Measurements from ENCODE around the gene MRPL36.
A peak's percentile ranks its signal among the peaks of the same experiment; 100 is the strongest.
"Not testable (repeated sequence)": the region's sequence is repeated elsewhere in the genome, so short reads cannot be mapped to it uniquely, and the experiment has no call there.

The MRPL36 gene

DNA sequence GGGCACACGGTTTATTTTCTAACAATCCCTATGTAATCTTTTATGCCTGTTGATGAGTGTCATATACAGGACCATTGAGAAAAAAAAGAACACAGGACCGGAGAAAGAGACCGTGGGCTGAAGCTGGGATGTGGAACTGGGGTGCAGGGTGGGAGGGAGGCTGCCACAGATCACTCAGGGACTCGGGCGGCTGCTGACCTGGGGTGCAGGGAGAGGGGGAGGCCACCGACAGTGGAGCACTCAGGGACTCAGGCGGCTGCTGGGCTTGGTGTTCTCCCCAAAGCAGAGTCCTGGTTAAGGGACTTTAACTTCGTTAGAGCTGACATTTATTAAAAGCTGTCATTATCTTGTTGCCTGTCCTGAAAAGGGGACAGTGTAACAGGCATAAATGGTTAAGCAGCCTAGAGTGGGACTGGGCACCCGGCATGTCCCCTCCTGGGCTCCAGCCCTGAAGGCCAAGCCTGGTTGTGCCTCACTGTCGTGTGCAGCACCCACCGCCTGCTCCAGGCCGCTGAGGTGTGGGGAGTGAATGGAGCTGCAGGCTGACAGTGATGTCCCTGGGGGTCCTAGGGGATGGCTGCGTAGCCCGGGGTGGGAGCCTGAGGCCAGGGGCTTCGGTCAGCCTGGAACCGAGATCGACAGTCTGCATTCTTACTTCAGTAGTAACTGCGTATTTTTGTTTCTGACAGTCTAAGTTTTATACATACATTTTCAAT, 15.6 kb upstream of the MRPL36 start:
- no peak for DNase-seq (ENCODE audit: low spot score)

DNA sequence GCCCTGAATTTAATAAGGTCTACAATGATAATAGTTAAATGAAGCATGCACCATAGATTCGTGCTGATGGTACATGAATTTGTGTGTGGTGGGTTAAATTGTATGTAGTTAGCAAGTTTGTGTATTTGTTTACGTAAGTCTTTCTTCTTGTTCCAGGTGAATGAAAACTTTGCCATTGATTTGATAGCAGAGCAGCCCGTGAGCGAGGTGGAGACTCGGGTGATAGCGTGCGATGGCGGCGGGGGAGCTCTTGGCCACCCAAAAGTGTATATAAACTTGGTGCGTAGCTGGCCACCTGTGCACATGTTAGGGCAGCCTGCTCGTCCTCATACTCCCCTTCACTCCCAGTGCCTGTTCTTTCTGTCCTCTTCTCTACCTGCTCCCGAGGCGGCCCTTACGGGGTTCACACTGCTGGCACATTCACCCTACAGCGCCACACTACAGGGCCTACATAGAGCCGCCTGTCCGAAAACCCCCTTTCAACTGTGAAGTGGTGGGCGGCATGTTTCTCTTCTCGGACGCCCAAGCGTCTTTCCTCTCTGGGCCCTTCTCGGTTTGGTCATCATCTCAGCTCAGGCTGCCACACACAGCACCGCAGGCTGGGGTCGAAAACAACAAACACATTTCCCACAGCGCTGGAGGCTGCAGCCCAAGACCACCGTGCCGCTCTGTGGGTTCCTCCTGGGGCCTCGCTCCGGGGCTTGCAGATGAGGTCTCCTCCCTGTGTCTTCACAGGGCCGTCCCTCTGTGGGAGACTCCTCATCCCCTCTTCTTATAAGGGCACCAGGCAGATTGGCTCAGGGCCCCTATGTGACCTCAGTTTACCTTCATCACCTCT, 14.8 kb upstream of the MRPL36 start:
- no peak for DNase-seq (ENCODE audit: low spot score)

DNA sequence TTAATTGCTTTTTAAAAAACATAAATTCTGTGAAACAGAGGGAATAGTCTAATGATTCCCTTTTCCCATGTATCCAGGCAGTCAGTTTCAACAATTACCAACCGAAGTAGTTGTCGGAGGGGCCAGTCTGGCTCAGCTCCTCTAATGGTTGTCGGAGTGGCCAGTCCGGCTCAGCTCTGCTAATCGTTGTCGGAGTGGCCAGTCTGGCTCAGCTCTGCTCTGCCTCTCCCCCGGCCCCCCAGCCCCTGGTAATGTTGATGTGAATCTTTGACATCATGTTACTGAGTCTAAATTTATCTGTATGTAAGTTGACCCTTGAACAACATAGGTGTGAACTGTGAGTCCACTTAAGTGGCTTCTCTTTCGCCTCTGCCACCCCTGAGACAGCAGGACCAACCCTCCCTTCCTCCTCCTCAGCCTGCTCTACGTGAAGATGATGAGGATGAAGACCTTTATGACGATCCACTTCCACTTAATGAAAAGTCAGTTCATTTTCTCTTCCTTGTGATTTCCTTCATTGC, 11.0 kb upstream of the MRPL36 start:
- no peak for DNase-seq (ENCODE audit: low spot score)

DNA sequence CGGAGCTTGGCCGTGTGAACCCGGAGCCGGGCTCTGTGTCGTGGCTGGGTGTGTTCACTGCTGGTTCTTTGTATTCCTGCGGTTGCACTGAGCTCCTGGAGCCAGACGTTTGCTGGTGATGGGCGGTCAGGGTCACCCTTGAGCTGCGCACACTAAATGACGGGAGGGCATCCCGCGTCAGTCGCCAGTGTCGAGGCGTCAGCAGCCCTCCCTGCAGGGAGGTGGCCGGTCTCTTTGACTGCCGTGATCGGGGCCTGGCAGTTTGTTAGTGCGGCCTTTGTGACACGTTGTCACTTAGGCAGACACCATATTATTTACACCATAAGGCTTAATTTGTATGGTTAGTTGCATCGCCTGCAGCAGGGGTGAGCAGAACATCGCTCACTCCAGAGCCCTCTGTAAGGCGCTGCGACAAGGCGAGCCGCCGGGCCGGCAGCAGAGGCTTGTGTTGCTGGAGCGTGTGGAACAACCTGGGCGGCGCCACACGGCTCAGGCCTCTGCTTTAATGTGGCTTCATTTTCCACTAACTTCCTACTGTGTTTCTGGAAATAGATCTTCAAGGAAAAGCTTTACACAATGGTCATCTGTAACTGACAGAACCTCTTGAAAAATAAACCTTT, 9.9 kb upstream of the MRPL36 start:
- DNase-seq (ENCODE audit: low spot score): no peak

DNA sequence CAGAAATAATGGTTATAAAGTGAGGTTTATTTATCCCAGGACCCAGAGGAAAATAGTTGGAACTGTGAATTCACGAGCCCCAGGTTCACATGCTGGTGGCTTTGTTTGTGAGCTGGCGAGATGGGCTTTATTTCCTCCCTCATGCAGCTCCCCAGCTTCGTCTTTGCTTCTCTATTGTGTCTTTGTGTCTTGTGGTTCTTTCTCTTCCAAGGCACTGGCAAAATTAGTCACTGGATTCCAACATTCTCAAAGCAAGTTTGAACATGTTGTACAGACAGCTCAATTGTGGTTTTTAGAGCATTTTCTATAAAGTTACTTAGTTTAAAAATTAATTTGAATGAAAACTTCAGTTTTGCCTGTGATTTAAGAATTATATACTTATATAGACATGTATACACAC, 8.8 kb upstream of the MRPL36 start:
- DNase-seq (ENCODE audit: low spot score): no peak

DNA sequence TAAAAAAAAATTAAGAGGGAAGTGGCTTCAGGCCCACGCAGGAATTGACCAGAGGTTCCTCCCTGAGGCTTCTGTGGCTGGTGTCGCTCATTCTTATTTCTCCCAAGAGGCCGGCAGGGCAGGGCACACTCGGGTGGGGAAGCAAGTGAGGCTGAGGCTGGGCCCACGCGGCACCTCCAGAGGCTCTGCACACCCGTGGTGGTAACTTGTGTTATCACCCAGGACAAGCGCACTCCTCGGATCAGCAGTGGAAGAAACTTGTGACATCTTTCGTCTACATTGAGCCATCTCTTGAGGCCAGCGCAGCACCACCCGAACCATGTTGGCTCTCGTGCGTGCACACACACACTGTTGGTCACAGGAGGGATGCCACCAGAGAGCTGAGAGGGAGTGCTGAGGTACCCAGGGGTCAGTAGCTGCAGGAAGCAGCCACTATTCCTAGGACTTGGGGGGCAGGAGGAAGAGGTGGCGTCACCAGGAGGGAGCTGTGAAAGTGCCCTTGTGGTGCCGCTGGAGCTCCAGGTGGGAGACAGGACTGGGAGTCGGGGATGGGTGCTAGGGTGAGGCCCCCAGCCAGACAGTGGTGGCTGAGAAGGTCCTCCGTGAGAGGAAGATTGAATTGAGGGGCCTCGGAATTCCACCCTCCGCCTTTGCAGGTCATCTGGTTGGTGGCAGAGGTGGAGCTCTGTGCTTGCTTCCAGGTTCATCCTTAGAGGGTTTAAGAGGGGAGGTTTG, 8.0 kb upstream of the MRPL36 start:
- DNase-seq (ENCODE audit: low spot score): no peak

DNA sequence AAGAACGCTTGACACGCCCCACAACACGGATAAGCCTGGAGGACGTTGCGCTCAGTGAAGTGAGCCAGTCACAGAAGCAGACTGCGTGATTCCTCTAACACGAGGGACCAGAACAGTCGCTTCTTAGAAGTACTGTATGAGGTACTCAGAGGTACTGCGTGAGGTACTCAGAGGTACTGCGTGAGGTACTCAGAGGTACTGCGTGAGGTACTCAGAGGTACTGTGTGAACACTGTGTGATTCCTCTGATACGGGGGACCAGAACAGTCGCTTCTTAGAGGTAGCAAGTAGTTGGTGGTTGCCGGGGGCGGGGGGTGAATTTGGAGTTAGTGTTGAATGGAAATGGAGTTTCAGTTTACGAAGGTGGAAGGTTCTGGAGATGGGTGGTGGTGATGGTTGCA, 7.3 kb upstream of the MRPL36 start:
- DNase-seq (ENCODE audit: low spot score): no peak

DNA sequence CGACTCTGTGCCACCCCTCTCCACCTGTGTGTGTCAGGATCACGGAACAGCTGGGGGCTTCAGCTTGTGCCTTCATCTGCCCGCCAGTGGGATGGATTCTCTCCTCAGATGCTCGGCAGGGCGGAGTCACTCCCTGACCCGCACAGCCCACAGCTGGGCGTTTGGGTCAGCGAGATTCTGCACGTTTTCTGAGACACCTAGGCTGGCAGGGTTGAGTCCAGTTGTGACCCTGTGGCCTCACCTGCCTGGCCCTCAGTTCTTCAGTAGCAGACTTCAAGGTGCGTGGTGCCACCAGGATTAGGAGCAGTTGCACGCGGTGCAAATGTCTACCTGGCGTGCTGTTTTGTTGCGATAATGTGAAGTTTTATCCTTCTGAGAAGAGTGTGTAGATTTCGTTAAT, 6.6 kb upstream of the MRPL36 start:
- no peak for DNase-seq (ENCODE audit: low spot score)

DNA sequence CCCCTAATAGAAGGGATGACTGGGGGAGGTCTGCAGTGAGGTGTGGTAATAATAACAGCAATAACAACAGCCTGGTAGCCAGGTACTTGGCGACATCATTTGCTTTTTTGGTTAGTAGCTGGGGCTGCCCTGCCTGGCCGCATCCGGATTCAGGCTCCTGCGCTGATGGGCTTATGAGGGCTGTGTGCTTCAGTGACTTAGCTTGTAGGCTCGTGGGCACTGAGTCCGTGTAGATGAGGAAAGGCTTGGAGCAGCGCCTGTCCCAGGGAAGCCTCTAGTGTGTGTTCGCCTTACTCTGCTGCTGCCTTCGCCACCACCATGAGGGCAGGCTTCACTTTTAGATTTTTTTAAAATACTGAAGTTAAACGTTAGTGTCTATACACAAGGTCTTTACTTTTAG, 6.1 kb upstream of the MRPL36 start:
- no peak for DNase-seq (ENCODE audit: low spot score)

DNA sequence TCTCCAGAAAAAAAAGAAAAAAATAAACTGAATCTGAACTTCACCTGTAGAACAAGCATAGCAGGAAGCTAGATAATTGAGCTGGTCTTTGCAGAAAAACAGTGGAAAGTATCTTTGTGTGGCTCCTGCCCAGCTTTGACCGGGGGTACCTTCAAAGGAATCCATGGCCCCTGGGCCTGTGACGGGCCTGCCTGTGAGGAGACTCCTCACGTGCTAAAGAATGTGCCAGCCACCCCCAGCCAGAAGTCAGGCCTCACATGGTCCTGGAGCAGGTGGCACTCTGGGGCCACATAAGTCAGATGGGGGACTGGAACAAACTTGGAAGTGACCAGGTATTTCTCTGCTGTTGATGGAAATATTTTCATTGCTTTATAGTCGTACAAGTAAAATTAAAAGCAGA, 5.7 kb upstream of the MRPL36 start:
- no peak for DNase-seq (ENCODE audit: low spot score)

DNA sequence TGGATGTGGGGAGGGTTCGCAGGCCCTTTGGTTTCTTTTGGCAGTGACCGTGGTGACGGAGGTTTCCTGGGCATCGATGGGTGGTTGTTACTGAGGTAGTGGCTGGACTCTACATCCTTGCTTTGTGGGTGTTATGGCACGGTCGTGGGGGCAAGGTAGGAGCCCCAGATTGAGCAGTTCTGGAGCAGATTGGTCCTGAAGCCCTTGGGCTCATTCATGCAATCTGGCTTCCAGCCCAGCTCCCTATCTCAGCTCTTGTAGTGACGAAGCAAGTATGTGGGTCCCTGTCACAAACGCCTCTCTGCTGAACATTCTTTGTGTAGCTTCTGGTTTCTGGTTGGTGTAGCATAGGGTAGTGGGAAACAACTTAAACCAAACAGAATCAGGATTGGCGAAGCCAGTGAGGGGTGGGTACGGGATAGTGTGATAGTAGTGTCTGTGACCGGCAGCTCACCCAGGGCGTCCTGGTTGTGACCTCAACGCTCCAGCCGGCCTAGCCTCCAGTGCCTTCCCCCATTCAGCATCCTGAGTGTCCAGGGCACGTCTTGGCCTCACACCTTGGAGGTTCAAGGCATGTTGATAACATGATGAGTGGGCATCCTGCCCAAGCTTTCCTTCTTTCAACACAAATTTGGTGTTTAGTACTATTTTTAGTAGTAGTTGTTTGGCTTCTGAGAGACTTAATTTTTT, 4.5 kb upstream of the MRPL36 start:
- DNase-seq (ENCODE audit: low spot score): no peak

DNA sequence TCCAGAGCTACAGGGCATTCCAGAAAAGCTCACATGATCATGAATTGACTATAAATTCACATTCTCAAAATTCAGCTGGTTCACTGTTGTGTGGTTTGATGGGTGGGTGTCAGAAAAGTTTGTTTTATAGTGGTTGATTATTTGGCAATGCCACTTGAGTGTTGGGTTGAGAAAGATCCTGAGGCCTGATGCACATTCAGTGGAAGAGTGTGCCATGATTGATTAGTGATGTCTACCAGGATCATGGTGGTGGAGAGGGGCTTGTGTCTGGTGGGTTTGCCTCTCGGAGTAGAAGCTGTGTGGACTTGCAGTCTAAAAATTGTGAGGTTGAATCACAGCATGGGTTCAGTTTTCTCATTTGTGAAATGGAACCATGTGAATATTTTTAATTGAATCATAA, 3.6 kb upstream of the MRPL36 start:
- no peak for DNase-seq (ENCODE audit: low spot score)

DNA sequence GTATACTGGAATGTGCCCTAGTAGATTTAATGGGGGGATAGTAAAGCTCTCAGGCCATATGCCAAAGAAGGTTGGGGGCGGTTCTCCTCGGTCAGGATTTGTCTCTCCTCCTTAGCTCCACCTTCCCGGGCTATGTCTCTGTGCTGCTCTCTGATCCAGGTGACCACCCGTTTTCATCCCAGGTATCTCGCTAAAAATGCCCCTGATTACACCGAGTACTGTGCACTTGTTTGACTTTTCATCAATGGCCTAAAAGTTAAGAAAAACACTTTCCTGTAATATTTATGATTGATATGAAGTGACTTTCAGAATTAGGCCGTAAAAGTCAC, 2.3 kb upstream of the MRPL36 start:
- no peak for DNase-seq (ENCODE audit: low spot score)

DNA sequence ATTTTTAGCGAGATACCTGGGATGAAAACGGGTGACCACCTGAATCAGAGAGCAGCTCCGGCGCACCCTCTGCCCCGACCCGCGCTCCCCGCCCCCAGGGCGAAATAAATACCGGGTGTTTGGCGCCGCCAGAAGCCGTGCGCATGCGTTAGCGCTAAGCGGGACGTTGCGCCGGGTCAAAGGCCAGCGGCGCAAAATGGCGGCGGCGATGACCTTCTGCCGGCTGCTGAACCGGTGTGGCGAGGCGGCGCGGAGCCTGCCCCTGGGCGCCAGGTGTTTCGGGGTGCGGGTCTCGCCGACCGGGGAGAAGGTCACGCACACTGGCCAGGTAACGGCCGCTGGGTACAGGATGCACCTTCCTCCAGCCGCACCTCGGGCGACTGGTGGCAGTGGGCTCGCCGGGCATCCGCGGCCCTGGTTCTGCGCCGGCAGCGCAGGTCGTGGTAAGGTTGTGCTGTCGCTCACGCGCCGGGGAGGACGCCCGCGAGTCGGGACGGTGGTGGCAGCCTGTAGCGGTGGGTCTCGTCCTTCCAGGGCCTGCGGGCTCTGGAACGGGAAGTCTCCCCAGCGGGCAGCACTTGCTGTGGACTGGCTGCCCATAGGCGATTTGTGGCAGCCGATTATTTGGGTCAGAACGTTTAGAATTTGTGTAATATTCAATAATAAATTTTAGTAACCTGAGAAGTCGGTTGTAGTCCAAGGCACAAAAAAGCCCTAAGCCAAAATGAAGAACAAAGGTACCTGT, 1.8 kb upstream of the MRPL36 start, which contains the start of gene NDUFS6:
Gene NDUFS6, plus strand, starts transcription at position 186 of the 745 bp plus-strand sequence. Its CDS starts 11 bp downstream, at position 197.
- peak; percentile 86 for DNase-seq (ENCODE audit: low spot score)

DNA sequence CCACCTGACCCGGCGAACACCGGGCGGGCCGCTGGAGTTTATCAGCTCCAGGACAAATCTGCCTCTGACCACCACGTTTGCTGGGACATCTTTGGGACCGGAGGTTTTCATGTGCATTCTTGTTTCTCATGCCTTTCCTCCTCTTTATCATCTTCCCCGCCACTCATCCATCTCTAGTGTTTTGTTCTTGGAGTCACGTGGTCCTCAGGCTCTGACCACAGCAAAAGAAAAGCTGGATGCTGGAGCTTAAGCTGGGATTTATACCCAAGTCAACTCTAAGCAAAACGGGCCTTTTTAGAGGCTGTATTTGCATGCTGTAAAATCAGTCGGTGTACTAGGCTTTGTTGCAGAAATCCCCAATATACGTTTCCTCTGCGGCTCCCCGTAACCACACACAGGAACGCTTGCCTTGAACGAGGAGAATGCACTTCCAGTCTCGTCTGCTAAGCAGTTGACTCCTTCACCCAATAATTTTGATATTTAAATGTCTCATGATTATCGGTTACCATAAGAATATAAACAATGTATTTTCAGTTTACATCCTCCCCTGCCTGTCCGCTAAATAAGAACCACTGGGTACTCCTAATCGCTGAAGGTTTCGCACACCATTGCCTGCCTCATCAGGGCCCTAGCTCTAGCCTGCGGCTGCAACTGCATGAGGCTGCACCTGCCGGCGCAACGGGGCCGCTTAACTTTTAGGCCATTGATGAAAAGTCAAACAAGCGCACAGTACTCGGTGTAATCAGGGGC, 1.0 kb upstream of the MRPL36 start:
- no peak for DNase-seq (ENCODE audit: low spot score)

DNA sequence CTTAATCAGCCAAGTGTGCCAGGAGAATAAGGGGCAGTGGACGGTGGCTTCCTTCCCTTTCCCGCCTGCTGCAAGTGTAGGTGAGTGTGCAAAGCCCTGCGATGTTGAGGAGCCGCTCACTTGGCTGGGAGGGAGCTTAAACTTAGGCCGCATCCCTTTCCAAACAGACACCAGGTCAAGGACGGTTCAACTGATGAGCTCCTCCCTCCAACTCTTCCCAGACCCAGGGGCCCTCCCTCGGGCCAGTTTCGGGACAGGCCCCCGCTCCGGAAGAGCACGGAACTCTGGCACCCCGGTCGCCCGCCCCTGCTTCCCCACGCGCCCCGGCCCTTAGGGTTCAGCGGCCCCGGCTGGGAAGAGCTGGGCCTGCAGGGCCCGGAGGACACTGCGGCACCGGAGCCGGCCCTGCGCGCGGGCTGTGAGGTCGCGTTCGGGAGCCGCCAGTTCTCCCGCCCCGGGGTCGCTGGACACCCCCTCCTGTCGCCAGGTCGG, 481 bp downstream of the MRPL36 start:
- no peak for DNase-seq (ENCODE audit: low spot score)

DNA sequence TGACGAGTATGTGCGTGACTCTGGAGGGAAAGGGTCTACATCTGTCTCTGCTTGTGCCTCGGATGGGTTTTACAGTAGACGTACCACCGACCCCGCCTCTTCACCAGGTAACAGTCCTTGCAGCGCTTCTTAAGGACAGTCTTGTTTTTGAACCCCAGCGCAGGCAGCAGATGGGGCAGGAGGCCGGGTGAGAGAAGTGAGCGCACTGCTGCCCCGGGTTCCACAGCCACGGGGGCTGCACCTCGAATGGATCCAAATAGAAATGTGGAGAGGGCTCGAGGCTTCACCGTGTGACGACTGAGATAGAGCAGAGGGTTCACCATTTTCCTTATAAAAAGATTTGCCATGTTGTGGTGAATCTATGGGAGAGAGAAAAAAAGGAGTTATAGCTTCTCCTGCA, 1.0 kb downstream of the MRPL36 start:
- not testable (repeated sequence) for DNase-seq (ENCODE audit: low spot score)

DNA sequence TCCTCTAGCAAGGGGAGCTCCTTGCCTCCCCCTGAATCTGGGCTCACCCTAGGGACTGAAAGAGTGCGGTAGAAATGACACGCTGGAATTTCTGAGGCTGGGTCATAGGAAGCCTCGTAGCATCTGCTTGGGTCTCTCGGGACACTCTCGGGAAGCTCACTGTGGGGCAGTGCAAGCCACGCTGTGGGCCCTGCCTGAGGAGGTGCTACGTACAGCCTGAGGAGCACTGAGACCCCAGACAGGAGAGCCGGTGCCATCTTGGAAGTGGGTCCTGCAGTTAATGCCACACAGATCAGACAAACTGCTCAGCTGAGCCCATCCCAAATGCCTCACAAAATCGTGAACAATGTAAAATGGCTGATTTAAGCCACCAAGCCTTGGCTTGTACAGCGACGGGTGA, 1.8 kb downstream of the MRPL36 start:
- no peak for DNase-seq (ENCODE audit: low spot score)

DNA sequence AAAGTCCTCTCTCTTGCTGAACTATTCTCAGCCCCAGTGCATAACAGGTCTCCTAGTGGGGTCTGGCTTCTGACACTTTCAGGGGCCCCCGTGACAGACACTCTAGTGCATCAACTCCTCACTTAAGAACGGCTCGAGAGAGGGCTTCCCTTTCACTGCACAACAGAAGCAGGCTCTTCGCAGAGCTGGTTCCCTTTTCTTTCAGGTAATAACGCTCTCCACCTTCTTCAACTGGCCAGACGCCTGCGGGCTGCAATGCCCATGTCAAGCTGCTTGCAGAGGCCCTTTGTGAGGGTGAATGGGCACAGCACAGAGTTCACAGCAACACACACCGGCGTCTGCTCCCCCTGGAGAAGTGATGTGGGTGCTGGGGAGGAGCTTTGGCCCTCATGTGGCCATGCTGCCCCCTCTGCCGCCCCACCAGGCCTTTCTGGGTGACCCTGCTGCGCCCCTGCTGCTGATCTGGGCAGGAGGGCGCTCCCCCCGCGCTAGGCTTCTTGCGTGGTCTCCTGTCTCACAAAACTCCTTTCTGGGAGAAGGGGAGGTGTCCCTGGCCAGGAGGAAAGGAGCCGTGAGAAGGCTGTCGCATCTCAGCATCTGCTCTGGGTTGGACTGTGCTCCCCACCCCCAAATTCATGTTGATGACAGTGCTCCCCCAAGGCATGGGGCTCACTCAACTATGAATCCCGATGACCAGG, 2.4 kb downstream of the MRPL36 start:
- no peak for DNase-seq (ENCODE audit: low spot score)
